IMR-90 (cell line): ENCODE results near the gene SMOC1.

ENCODE experiments used
- BHLHE40 ChIP-seq: fragments of 150-350 bp; IDR thresholded peaks from 2 replicates; pipeline ENCODE4 v1.6.1; 2016; ENCODE audit warnings: mild to moderate bottlenecking, low read depth, low read length
- CEBPB ChIP-seq: IDR thresholded peaks from 2 replicates; pipeline ENCODE4 v1.6.1; 2012; ENCODE audit warnings: low read depth, low read length, improper control_type of control experiment
- CHD1 ChIP-seq: IDR thresholded peaks from 2 replicates; pipeline ENCODE4 v1.6.1; 2012; ENCODE audit warnings: low read depth, low read length, improper control_type of control experiment
- CTCF ChIP-seq: conservative IDR thresholded peaks from 2 replicates; pipeline ENCODE4 v1.5.1; 2012; ENCODE audit warnings: mild to moderate bottlenecking, low read depth, low read length, improper control_type of control experiment
- ELK1 ChIP-seq: fragments of 150-350 bp; IDR thresholded peaks from 2 replicates; pipeline ENCODE4 v1.6.1; 2016; ENCODE audit warnings: low read depth, mild to moderate bottlenecking, low read length, moderate library complexity, borderline replicate concordance
- POLR2A ChIP-seq: IDR thresholded peaks from 2 replicates; pipeline ENCODE4 v1.6.1; 2012; ENCODE audit warnings: mild to moderate bottlenecking, low read depth, low read length
- RAD21 ChIP-seq: IDR thresholded peaks from 2 replicates; pipeline ENCODE4 v1.6.1; 2012; ENCODE audit warnings: low read length, improper control_type of control experiment
- USF2 ChIP-seq: fragments of 150-350 bp; IDR thresholded peaks from 2 replicates; pipeline ENCODE4 v1.6.1; 2017; ENCODE audit warnings: mild to moderate bottlenecking, antibody characterized with exemption, low read length, low read depth

- no peak for TF ChIP-seq CTCF
- no peak for TF ChIP-seq POLR2A
- TF ChIP-seq RAD21: no peak
- TF ChIP-seq USF2: no peak
- no peak for TF ChIP-seq BHLHE40
- no peak for TF ChIP-seq ELK1
- TF ChIP-seq CEBPB: no peak
- no peak for TF ChIP-seq CHD1
These were observed 154.3 kb downstream of the SMOC1 start for GRCh38 chr14:70033561-70033960.
